HG02610 (cell line): ENCODE data around the gene LTBP3.
A peak's percentile ranks its signal among the peaks of the same experiment; 100 is the strongest.
"Not testable (repeated sequence)": the region's sequence is repeated elsewhere in the genome, so short reads cannot be mapped to it uniquely, and the experiment has no call there.

Source experiments
- ATAC-seq: cut with Tn5 transposase; IDR thresholded peaks from one replicate; pipeline ENCODE4 v1.9.1; 2021; ENCODE audit warnings: mild to moderate bottlenecking, moderate library complexity; ENCODE audit not compliant: unreplicated experiment

The LTBP3 gene

DNA sequence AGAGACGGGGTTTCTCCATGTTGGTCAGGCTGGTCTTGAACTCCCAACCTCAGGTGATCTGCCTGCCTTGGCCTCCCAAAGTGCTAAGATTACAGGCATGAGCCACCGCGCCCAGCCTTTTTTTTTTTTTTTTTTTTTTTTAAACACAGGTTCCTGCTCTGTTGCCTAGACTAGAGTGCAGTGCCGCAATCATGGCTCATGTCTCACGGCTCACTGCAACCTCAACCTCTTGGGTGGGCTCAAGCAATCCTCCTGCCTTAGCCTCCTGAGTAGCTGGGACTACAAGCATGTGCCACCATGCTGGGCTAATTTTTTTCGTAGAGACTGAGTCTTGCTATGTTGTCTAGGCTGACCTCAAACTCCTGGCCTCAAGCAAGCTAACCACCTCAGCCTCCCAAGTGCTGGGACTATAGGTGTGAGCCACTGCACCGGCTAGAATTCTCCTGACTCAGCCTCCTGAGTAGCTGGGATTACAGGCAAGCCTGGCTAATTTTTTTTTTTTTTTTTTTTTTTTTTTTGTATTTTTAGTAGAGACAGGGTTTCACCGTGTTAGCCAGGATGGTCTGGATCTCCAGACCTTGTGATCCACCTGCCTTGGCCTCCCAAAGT is 39.1 kb downstream of the LTBP3 start:
- not testable (repeated sequence) for ATAC-seq

DNA sequence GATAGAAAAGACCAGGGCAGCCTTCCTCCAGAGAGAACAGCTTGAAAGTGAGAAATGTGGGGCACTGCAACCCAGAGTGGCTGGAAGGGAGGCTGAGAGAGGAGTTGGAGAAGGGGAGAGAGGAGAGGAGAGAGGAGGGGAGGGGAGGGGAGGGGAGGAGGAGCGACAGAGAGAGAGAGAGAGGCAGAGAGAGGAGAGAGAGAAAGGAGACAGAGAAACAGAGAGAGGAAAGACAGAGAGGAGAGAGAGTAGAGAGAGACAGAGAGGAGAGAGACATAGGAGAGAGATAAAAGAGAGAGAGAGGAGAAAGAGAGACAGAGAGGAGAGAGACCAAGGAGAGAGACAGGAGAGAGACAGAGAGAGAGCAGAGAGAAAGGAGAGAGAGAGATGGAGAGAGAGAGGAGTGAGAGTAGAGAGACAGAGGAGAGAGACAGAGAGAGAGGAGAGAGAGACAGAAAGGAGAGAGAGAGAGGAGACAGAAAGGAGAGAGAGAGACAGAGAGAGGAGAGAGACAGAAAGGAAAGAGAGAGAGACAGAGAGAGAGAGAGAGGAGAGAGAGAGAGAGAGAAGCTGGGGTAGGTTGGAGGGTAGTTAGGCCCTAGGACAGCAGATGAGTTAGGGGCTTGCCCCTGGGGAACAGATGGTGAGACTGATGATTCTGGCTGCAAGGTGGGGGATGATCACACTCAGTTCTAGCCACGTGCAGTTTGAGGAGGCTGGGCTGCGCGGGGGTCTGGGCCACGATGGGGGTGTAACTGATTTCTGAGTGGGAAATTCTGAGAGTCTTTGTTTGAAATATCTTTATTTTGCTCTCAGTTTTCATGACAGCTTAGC is 41.8 kb downstream of the LTBP3 start:
- ATAC-seq = no peak

DNA sequence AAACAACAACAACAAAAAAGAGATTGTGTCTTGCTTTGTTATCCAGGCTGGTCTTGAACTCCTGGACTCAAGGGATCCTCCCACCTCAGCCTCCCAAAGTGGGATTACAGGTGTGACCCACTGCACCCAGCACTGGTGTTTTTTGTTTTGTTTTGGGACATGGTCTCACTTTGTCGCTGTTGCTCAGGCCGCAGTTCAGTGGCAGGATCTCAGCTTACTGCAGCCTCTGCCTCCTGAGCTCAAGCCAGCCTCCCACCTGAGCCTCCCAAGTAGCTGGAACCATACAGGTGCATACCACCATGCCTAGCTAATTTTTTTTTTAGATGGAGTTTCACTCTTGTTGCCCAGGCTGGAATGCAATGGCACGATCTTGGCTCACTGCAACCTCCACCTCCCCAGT is 45.8 kb downstream of the LTBP3 start:
- not testable (repeated sequence) for ATAC-seq

DNA sequence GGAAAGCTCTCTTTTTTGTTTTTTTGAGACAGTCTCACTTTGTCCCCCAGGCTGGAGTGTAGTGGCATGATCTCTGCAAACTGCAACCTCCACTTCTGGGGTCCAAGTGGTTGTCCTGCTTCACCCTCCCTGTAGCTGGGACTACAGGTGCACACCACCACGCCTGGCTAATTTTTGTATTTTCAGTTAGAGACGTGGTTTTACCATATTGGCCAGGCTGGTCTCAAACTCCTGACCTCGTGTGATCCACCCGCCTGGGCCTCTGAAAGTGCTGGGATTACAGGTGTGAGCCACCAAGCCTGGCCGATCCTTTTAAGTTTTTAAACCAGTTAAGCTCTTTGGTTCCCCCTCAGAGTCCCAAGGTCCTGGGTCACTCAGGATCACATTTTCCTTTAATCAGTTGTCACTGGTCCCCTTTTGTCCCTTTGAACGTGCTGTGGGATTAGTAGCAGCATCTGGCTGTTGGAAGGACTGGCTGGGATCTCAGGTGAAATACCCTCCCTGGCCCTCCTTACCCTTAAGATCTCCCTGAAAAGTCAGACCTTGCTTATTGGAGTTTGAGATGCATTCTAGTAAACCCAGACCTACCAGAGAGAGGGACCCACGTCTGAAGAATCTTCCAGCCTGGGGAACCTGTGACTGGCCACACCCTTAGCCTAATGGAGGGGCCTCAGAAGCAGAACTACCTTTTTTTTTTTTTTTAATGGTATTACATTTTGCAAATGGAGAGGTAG is 51.2 kb downstream of the LTBP3 start:
- peak; percentile 39 for ATAC-seq

DNA sequence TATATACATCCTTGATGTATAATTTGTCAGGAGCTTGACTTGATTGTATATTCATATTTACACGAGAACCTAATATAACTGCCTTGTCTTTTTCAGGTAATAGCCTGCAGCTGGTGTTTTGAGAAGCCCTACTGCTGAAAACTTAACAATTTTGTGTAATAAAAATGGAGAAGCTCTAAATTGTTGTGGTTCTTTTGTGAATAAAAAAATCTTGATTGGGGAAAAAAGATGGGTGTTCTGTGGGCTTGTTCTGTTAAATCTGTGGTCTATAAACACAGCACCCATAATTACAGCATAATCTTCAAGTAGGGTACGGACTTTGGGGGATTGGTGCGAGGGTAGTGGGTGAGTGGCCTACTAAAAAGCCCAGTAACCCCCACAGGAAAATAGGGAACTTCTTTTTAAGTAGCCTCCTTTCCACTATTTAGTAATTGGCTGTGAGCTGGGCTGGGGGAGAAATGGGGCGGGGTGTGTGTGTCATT is 51.8 kb downstream of the LTBP3 start:
- ATAC-seq = no peak

DNA sequence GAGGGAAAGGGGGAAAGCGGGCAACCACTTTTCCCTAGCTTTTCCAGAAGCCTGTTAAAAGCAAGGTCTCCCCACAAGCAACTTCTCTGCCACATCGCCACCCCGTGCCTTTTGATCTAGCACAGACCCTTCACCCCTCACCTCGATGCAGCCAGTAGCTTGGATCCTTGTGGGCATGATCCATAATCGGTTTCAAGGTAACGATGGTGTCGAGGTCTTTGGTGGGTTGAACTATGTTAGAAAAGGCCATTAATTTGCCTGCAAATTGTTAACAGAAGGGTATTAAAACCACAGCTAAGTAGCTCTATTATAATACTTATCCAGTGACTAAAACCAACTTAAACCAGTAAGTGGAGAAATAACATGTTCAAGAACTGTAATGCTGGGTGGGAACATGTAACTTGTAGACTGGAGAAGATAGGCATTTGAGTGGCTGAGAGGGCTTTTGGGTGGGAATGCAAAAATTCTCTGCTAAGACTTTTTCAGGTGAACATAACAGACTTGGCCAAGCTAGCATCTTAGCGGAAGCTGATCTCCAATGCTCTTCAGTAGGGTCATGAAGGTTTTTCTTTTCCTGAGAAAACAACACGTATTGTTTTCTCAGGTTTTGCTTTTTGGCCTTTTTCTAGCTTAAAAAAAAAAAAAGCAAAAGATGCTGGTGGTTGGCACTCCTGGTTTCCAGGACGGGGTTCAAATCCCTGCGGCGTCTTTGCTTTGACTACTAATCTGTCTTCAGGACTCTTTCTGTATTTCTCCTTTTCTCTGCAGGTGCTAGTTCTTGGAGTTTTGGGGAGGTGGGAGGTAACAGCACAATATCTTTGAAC is 52.5 kb downstream of the LTBP3 start:
- ATAC-seq = no peak

DNA sequence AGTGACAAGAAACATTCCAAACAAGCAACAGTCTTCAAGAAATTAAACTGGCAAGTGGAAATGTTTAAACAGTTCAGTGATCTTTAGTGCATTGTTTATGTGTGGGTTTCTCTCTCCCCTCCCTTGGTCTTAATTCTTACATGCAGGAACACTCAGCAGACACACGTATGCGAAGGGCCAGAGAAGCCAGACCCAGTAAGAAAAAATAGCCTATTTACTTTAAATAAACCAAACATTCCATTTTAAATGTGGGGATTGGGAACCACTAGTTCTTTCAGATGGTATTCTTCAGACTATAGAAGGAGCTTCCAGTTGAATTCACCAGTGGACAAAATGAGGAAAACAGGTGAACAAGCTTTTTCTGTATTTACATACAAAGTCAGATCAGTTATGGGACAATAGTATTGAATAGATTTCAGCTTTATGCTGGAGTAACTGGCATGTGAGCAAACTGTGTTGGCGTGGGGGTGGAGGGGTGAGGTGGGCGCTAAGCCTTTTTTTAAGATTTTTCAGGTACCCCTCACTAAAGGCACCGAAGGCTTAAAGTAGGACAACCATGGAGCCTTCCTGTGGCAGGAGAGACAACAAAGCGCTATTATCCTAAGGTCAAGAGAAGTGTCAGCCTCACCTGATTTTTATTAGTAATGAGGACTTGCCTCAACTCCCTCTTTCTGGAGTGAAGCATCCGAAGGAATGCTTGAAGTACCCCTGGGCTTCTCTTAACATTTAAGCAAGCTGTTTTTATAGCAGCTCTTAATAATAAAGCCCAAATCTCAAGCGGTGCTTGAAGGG is 53.3 kb downstream of the LTBP3 start:
- ATAC-seq = no peak

DNA sequence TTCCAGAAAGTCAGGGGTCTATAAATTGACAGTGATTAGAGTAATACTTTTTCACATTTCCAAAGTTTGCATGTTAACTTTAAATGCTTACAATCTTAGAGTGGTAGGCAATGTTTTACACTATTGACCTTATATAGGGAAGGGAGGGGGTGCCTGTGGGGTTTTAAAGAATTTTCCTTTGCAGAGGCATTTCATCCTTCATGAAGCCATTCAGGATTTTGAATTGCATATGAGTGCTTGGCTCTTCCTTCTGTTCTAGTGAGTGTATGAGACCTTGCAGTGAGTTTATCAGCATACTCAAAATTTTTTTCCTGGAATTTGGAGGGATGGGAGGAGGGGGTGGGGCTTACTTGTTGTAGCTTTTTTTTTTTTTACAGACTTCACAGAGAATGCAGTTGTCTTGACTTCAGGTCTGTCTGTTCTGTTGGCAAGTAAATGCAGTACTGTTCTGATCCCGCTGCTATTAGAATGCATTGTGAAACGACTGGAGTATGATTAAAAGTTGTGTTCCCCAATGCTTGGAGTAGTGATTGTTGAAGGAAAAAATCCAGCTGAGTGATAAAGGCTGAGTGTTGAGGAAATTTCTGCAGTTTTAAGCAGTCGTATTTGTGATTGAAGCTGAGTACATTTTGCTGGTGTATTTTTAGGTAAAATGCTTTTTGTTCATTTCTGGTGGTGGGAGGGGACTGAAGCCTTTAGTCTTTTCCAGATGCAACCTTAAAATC is 54.0 kb downstream of the LTBP3 start:
- ATAC-seq = no peak

DNA sequence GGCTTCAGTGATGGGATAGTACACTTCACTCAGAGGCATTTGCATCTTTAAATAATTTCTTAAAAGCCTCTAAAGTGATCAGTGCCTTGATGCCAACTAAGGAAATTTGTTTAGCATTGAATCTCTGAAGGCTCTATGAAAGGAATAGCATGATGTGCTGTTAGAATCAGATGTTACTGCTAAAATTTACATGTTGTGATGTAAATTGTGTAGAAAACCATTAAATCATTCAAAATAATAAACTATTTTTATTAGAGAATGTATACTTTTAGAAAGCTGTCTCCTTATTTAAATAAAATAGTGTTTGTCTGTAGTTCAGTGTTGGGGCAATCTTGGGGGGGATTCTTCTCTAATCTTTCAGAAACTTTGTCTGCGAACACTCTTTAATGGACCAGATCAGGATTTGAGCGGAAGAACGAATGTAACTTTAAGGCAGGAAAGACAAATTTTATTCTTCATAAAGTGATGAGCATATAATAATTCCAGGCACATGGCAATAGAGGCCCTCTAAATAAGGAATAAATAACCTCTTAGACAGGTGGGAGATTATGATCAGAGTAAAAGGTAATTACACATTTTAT is 54.7 kb downstream of the LTBP3 start:
- no peak for ATAC-seq

DNA sequence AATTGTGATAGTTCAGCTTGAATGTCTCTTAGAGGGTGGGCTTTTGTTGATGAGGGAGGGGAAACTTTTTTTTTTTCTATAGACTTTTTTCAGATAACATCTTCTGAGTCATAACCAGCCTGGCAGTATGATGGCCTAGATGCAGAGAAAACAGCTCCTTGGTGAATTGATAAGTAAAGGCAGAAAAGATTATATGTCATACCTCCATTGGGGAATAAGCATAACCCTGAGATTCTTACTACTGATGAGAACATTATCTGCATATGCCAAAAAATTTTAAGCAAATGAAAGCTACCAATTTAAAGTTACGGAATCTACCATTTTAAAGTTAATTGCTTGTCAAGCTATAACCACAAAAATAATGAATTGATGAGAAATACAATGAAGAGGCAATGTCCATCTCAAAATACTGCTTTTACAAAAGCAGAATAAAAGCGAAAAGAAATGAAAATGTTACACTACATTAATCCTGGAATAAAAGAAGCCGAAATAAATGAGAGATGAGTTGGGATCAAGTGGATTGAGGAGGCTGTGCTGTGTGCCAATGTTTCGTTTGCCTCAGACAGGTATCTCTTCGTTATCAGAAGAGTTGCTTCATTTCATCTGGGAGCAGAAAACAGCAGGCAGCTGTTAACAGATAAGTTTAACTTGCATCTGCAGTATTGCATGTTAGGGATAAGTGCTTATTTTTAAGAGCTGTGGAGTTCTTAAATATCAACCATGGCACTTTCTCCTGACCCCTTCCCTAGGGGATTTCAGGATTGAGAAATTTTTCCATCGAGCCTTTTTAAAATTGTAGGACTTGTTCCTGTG is 55.4 kb downstream of the LTBP3 start:
- no peak for ATAC-seq

DNA sequence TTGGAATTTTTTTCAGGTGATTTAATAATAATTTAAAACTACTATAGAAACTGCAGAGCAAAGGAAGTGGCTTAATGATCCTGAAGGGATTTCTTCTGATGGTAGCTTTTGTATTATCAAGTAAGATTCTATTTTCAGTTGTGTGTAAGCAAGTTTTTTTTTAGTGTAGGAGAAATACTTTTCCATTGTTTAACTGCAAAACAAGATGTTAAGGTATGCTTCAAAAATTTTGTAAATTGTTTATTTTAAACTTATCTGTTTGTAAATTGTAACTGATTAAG is 55.9 kb downstream of the LTBP3 start:
- ATAC-seq = no peak

DNA sequence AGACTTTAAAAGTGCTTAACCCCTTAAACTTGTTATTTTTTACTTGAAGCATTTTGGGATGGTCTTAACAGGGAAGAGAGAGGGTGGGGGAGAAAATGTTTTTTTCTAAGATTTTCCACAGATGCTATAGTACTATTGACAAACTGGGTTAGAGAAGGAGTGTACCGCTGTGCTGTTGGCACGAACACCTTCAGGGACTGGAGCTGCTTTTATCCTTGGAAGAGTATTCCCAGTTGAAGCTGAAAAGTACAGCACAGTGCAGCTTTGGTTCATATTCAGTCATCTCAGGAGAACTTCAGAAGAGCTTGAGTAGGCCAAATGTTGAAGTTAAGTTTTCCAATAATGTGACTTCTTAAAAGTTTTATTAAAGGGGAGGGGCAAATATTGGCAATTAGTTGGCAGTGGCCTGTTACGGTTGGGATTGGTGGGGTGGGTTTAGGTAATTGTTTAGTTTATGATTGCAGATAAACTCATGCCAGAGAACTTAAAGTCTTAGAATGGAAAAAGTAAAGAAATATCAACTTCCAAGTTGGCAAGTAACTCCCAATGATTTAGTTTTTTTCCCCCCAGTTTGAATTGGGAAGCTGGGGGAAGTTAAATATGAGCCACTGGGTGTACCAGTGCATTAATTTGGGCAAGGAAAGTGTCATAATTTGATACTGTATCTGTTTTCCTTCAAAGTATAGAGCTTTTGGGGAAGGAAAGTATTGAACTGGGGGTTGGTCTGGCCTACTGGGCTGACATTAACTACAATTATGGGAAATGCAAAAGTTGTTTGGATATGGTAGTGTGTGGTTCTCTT is 56.5 kb downstream of the LTBP3 start:
- ATAC-seq = no peak

DNA sequence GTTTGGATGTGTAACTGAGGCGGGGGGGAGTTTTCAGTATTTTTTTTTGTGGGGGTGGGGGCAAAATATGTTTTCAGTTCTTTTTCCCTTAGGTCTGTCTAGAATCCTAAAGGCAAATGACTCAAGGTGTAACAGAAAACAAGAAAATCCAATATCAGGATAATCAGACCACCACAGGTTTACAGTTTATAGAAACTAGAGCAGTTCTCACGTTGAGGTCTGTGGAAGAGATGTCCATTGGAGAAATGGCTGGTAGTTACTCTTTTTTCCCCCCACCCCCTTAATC is 57.0 kb downstream of the LTBP3 start:
- ATAC-seq = no peak

DNA sequence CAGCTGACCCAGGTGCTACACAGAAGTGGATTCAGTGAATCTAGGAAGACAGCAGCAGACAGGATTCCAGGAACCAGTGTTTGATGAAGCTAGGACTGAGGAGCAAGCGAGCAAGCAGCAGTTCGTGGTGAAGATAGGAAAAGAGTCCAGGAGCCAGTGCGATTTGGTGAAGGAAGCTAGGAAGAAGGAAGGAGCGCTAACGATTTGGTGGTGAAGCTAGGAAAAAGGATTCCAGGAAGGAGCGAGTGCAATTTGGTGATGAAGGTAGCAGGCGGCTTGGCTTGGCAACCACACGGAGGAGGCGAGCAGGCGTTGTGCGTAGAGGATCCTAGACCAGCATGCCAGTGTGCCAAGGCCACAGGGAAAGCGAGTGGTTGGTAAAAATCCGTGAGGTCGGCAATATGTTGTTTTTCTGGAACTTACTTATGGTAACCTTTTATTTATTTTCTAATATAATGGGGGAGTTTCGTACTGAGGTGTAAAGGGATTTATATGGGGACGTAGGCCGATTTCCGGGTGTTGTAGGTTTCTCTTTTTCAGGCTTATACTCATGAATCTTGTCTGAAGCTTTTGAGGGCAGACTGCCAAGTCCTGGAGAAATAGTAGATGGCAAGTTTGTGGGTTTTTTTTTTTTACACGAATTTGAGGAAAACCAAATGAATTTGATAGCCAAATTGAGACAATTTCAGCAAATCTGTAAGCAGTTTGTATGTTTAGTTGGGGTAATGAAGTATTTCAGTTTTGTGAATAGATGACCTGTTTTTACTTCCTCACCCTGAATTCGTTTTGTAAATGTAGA is 57.6 kb downstream of the LTBP3 start:
- no peak for ATAC-seq

DNA sequence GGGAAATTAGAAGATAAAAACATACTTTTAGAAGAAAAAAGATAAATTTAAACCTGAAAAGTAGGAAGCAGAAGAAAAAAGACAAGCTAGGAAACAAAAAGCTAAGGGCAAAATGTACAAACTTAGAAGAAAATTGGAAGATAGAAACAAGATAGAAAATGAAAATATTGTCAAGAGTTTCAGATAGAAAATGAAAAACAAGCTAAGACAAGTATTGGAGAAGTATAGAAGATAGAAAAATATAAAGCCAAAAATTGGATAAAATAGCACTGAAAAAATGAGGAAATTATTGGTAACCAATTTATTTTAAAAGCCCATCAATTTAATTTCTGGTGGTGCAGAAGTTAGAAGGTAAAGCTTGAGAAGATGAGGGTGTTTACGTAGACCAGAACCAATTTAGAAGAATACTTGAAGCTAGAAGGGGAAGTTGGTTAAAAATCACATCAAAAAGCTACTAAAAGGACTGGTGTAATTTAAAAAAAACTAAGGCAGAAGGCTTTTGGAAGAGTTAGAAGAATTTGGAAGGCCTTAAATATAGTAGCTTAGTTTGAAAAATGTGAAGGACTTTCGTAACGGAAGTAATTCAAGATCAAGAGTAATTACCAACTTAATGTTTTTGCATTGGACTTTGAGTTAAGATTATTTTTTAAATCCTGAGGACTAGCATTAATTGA is 58.3 kb downstream of the LTBP3 start:
- ATAC-seq = no peak

DNA sequence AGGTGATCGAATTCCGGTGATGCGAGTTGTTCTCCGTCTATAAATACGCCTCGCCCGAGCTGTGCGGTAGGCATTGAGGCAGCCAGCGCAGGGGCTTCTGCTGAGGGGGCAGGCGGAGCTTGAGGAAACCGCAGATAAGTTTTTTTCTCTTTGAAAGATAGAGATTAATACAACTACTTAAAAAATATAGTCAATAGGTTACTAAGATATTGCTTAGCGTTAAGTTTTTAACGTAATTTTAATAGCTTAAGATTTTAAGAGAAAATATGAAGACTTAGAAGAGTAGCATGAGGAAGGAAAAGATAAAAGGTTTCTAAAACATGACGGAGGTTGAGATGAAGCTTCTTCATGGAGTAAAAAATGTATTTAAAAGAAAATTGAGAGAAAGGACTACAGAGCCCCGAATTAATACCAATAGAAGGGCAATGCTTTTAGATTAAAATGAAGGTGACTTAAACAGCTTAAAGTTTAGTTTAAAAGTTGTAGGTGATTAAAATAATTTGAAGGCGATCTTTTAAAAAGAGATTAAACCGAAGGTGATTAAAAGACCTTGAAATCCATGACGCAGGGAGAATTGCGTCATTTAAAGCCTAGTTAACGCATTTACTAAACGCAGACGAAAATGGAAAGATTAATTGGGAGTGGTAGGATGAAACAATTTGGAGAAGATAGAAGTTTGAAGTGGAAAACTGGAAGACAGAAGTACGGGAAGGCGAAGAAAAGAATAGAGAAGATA is 59.0 kb downstream of the LTBP3 start, which contains the start of gene MALAT1:
Gene MALAT1, plus strand, starts transcription at position 69 of the 736 bp plus-strand sequence.
- no peak for ATAC-seq
